ENCODE data around the gene MCF2L.

DNA sequence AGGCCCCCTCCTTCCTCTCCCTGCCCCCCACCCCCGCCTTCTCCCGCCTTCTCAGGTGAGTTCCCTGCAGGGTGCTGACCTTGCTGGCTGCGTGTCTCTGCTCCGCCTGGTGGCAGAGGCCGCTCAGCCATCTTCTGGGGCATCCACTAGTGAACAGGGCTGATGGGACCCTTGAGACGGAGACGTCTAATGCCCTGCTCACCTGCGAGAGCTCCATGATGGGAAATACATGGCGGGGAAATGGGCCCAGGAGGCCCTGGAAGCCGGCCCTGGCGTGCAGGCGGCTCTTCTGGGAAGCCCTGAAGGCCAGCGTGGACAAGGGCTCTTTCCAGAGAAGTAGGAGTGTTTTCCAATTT lies 121.4 kb downstream of the MCF2L start:
- TF ChIP-seq, protein P1, sequence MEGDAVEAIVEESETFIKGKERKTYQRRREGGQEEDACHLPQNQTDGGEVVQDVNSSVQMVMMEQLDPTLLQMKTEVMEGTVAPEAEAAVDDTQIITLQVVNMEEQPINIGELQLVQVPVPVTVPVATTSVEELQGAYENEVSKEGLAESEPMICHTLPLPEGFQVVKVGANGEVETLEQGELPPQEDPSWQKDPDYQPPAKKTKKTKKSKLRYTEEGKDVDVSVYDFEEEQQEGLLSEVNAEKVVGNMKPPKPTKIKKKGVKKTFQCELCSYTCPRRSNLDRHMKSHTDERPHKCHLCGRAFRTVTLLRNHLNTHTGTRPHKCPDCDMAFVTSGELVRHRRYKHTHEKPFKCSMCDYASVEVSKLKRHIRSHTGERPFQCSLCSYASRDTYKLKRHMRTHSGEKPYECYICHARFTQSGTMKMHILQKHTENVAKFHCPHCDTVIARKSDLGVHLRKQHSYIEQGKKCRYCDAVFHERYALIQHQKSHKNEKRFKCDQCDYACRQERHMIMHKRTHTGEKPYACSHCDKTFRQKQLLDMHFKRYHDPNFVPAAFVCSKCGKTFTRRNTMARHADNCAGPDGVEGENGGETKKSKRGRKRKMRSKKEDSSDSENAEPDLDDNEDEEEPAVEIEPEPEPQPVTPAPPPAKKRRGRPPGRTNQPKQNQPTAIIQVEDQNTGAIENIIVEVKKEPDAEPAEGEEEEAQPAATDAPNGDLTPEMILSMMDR (conservative IDR thresholded peaks at IDR 0.05; ENCODE audit: low read depth in 2 of 2), result peak in 1 of 2 experiments; percentile 48; a peak in 2 of 4 replicates
- TF ChIP-seq CREB1 (CRISPR knock-in tag; IDR thresholded peaks at IDR 0.05; ENCODE audit: low read depth) (no peak), EZH2phosphoT487 (IDR thresholded peaks at IDR 0.05; ENCODE audit: unreplicated experiment) (no peak), POLR2AphosphoS5 (IDR thresholded peaks at IDR 0.05; ENCODE audit: low read depth) (no peak), EZH2 (IDR thresholded peaks at IDR 0.05; ENCODE audit: low read depth, unreplicated experiment) (no peak), ZNF114 (CRISPR knock-in tag; IDR thresholded peaks at IDR 0.05) (no peak), ZNF331 (CRISPR knock-in tag; IDR thresholded peaks at IDR 0.05; ENCODE audit: low read depth) (no peak), JUNB (IDR thresholded peaks at IDR 0.05; ENCODE audit: unreplicated experiment) (no peak), STAT1 (IDR thresholded peaks at IDR 0.05; ENCODE audit: unreplicated experiment) (no peak)
- TF ChIP-seq, protein P2, sequence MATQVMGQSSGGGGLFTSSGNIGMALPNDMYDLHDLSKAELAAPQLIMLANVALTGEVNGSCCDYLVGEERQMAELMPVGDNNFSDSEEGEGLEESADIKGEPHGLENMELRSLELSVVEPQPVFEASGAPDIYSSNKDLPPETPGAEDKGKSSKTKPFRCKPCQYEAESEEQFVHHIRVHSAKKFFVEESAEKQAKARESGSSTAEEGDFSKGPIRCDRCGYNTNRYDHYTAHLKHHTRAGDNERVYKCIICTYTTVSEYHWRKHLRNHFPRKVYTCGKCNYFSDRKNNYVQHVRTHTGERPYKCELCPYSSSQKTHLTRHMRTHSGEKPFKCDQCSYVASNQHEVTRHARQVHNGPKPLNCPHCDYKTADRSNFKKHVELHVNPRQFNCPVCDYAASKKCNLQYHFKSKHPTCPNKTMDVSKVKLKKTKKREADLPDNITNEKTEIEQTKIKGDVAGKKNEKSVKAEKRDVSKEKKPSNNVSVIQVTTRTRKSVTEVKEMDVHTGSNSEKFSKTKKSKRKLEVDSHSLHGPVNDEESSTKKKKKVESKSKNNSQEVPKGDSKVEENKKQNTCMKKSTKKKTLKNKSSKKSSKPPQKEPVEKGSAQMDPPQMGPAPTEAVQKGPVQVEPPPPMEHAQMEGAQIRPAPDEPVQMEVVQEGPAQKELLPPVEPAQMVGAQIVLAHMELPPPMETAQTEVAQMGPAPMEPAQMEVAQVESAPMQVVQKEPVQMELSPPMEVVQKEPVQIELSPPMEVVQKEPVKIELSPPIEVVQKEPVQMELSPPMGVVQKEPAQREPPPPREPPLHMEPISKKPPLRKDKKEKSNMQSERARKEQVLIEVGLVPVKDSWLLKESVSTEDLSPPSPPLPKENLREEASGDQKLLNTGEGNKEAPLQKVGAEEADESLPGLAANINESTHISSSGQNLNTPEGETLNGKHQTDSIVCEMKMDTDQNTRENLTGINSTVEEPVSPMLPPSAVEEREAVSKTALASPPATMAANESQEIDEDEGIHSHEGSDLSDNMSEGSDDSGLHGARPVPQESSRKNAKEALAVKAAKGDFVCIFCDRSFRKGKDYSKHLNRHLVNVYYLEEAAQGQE (IDR thresholded peaks at IDR 0.05; ENCODE audit: unreplicated experiment), result no peak
- TF ChIP-seq, protein P3, sequence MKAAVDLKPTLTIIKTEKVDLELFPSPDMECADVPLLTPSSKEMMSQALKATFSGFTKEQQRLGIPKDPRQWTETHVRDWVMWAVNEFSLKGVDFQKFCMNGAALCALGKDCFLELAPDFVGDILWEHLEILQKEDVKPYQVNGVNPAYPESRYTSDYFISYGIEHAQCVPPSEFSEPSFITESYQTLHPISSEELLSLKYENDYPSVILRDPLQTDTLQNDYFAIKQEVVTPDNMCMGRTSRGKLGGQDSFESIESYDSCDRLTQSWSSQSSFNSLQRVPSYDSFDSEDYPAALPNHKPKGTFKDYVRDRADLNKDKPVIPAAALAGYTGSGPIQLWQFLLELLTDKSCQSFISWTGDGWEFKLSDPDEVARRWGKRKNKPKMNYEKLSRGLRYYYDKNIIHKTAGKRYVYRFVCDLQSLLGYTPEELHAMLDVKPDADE (IDR thresholded peaks at IDR 0.05), result no peak
- TF ChIP-seq, protein P4, sequence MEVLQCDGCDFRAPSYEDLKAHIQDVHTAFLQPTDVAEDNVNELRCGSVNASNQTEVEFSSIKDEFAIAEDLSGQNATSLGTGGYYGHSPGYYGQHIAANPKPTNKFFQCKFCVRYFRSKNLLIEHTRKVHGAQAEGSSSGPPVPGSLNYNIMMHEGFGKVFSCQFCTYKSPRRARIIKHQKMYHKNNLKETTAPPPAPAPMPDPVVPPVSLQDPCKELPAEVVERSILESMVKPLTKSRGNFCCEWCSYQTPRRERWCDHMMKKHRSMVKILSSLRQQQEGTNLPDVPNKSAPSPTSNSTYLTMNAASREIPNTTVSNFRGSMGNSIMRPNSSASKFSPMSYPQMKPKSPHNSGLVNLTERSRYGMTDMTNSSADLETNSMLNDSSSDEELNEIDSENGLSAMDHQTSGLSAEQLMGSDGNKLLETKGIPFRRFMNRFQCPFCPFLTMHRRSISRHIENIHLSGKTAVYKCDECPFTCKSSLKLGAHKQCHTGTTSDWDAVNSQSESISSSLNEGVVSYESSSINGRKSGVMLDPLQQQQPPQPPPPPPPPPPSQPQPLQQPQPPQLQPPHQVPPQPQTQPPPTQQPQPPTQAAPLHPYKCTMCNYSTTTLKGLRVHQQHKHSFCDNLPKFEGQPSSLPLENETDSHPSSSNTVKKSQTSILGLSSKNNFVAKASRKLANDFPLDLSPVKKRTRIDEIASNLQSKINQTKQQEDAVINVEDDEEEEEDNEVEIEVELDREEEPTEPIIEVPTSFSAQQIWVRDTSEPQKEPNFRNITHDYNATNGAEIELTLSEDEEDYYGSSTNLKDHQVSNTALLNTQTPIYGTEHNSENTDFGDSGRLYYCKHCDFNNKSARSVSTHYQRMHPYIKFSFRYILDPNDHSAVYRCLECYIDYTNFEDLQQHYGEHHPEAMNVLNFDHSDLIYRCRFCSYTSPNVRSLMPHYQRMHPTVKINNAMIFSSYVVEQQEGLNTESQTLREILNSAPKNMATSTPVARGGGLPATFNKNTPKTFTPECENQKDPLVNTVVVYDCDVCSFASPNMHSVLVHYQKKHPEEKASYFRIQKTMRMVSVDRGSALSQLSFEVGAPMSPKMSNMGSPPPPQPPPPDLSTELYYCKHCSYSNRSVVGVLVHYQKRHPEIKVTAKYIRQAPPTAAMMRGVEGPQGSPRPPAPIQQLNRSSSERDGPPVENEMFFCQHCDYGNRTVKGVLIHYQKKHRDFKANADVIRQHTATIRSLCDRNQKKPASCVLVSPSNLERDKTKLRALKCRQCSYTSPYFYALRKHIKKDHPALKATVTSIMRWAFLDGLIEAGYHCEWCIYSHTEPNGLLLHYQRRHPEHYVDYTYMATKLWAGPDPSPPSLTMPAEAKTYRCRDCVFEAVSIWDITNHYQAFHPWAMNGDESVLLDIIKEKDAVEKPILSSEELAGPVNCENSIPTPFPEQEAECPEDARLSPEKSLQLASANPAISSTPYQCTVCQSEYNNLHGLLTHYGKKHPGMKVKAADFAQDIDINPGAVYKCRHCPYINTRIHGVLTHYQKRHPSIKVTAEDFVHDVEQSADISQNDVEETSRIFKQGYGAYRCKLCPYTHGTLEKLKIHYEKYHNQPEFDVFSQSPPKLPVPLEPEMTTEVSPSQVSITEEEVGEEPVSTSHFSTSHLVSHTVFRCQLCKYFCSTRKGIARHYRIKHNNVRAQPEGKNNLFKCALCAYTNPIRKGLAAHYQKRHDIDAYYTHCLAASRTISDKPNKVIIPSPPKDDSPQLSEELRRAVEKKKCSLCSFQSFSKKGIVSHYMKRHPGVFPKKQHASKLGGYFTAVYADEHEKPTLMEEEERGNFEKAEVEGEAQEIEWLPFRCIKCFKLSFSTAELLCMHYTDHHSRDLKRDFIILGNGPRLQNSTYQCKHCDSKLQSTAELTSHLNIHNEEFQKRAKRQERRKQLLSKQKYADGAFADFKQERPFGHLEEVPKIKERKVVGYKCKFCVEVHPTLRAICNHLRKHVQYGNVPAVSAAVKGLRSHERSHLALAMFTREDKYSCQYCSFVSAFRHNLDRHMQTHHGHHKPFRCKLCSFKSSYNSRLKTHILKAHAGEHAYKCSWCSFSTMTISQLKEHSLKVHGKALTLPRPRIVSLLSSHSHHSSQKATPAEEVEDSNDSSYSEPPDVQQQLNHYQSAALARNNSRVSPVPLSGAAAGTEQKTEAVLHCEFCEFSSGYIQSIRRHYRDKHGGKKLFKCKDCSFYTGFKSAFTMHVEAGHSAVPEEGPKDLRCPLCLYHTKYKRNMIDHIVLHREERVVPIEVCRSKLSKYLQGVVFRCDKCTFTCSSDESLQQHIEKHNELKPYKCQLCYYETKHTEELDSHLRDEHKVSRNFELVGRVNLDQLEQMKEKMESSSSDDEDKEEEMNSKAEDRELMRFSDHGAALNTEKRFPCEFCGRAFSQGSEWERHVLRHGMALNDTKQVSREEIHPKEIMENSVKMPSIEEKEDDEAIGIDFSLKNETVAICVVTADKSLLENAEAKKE (CRISPR knock-in tag; IDR thresholded peaks at IDR 0.05), result no peak
